CD4-positive, alpha-beta T cell treated with Interleukin-4 for 4 hours (primary cell): Measurements from ENCODE around the gene MBNL1.

ENCODE experiments used
- DNase-seq: peaks from one replicate; pipeline ENCODE4 v3.0.0-alpha.2; 2020

The MBNL1 gene

DNA sequence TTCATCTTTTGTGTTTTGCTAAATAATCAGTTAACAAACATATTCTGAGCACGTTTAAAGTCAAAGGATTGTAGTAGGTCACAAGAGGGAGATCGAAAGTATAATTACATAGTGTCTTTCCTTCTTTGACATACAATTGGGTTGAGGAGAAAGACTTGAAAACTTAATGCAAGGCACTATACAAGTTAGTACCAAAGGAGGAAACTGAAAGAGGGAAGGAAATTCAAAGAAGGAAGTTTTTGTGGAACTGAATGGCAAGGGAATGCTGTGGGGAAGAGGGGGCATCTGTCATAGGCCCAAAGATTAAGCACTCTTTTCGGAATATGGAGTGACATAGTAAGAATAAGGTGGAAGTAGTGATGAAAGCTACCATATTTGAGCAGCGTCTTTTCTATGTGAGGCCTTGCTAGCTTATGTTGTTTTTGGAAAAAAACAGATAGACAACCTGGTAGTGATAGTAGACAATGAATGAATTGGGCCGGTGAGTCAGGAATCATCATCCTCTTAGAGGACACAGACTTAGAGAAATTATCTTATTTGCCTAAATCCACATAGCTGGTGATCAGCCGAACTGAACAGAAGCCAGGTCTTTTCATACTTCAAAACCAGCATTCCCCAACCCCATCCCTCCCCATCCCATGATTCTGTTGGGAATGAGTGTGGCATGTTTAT is 10.2 kb downstream of the MBNL1 start:
- no peak for DNase-seq

DNA sequence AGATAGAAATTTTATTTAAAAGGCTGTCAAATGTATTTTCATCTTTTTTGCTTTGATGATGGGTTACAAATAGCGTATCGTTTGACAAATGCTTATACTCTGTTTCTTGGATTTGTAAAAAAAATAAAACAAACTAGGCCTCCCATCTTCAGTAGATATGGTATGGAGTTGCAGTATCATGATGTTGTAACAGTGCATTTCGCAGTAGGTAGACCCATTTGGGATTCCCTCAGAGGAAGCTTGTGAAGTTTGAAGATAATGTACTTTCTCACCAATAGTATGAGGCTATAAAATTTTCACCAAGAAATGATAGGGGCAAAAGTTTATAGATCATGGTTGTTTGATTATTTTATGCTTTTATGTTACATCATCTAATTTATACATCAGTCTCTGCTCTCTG is 10.8 kb downstream of the MBNL1 start:
- DNase-seq = no peak

DNA sequence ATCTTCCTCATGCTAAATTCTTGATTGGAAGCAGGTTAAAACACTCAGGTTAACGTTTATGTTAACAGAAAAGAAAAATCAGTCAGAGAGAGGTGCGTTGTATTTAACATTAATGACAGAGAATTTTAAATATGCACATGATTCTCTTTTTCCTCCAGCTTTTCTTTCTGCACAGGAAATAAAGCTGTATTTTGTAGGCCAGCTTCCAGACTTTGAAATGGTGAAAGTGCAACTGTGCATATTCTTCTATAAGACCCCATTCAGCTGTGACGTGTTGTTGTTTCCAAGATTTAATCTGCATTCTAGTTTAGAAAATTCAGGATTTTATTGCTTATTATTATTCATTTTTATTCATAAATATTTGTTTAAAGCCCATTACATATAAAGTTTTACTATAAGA is 11.8 kb downstream of the MBNL1 start:
- DNase-seq = no peak

DNA sequence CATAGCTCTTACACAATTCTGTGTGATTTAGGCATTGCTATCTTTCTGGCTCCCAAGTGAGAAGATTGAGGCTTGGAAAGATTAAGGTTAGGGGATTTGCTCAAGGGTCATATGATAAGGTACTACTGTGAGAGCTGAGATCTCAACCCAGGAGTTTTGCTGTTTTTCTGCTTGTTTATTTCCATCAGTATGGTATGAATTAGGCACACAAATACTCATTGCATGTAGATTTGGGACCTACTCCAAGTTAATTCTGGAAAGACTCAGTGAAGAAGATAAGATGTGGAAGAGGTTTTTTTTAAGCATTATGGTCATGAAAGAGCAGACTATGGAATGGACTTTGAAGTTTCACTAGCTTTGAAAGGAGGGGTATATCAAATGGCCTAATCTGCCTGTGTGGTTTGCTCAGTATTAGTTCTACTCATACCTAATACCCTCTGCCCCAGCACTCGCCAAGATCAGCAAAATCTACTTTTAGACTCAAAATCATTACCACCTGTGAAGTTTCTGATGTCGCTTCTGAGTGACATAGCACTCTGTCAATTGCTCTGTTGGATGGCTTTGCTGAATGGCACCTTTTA is 12.5 kb downstream of the MBNL1 start:
- no peak for DNase-seq

DNA sequence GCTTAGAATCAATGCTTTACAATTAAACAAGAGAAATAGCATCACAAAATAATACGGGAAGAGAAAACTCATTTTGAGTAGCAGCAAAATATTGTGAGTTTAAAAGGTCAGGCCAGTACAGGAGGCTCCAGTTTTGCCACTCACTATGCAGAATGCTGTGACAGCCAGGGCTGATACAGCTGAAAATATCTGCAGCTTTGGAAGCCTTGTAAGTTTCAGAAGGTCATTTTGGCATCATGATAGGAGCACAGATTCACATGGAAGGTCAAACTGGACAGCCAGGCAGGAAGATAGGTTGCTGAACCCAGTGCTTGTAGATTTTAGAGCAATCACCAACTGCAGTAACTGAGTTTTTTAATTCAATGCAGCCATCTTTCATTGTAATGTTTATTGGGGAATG is 14.1 kb downstream of the MBNL1 start:
- no peak for DNase-seq

DNA sequence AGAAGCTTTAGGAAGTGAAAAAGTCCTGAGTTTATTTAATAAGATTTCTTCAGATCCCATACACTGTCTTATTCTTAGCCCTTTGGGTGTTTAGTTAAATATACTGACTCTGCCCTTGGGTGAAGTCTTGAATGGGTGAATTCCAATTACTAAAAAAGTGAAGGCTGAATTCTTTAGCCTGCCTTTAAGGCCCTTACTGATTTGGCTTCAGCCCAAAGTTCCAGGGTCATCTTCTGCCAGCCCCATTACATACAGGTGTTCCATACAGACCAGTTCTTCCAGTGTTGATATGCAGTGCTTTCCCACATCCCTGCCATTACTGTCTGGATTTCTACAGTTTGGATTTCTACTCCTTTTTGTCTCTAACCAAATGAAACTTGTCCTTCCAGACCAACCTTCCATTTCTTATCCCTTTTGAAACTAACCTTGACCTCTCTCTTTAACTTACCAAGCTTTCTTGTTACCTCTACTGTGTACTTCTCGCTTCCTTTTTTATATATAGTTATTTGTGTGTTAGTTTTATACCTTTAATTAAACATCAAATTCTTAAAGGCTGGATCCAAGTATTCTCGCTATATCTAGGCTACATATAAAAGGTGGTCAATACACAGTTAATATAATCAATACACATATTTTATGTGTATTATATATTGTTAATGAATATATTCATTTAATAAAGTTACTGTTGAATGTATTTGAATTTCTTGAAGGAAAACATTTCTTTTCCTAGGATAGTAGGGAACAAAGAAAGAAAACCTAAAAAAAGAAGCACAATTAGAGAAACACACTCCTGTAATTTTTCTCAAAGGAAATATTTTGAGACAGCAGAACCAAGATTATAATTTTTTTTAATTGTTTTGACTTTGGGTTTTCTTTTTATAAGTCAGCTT is 15.0 kb downstream of the MBNL1 start:
- DNase-seq = no peak

DNA sequence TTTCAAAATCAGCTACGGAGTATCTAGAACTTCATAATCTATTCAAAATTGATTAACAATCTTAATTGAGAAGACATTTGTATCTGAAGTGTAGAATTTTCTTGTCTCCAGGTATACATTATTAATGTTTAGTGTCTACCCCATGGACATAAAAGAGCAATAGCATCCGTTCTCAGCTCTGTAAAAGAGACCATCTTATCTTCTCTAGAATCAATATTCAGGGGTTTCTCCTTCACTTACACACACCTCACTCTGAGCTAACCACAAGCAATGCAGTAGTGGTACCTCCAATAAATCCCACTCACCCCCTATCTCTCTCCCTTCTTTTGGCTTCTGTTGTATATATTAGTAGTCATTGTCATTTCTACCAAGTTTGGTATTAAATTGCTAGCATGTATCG is 16.2 kb downstream of the MBNL1 start:
- peak; percentile 54 for DNase-seq

DNA sequence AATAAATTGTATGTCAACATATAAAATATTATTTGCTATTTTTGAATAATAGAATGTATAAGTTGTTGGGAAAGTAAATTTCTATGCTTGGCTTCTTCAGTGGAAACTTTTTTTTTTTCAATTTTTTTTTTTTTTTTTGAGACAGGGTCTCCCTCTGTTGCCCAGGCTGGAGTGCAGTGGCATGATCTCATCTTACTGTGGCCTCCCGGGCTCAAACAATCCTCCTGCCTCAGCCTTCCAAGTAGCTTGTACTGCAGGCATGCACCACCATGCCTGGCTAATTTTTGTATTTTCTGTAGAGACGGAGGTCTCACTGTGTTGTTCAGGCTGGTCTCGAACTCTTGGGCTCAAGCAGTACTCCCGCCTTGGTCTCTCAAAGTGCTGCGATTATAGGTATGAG is 16.8 kb downstream of the MBNL1 start:
- no peak for DNase-seq

DNA sequence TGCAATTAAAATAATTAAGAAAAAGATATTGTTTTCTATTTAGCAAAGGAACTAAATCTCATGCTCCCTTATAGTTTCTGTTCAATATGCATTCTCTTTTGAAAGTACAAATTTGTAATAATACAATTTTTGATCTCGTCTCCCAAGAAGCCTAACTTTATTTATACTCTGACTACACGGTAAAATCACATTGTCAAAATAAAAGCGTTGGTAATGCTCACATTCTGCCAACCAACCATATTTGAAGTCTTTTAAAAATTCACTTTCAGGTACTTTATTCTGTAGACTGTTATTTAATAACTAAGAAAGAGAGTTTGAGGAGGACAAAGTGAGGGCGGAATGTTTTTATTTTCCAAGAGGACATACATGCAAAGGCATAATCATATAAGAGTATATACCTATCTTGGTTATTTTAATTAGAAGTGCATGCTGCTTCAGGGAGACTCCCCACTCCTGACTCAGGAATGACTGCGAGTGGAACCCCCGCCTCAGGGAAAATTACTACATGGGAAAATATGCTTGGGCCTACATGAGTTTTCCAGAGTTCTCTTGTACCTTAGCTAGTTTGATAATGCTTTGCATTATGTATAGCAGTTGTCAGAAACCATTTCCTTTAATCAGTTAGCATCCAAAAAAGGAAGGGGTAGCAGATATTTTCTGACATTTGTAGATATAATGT is 19.3 kb downstream of the MBNL1 start:
- no peak for DNase-seq

DNA sequence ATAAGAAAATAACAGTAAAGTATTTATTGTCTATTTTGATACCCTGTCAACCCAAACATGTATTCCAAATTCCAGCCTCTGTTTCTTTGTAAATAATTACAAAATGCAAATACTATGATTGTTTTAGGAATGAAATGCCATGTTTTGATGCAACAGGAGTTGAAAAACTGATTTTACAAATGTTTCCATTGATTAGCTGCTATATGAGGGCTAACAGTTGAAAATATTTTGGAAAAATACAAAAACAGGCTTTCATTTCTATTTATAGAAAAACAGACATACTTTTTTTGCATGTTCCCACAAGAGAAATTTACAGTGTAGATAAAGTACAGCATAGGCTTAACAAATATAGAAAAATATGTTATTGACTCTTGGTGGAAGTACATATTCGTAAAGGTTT is 20.0 kb downstream of the MBNL1 start:
- no peak for DNase-seq

DNA sequence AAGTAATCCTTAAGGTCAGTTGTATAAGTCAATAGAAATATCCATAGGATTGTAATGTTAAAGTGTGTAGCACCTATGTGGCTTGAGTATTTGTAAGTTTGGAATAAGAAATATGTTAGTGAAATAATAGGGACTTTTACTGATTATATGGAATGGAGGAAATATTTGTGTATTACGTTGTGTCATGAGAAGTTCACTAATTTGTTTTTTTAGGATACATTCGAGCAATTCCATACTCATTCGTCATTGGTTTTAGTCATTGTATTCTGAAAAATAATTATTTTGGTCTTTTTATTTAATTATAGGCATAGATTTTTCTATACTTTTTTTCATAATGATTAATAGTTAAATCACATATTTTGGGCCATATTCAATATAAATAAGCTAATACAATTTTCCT is 21.0 kb downstream of the MBNL1 start:
- no peak for DNase-seq

DNA sequence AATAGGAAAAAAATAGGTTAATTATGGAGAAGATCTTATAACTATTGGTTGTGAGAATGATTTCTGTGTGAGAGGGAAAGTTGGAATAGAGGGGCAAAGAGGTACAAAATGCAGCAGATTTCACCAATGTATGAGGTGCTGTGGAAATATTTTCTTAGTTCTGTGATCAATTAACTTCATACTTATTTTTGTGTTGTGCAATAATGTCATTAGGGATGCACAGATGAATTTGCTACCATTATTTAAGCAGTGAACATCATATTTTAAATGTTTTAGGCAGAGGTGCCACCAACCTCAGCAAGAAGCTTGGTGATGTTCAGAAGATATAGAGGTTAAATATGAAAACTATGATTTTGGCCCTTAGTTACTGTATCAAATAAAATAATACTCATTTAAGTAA is 21.6 kb downstream of the MBNL1 start:
- DNase-seq = no peak

DNA sequence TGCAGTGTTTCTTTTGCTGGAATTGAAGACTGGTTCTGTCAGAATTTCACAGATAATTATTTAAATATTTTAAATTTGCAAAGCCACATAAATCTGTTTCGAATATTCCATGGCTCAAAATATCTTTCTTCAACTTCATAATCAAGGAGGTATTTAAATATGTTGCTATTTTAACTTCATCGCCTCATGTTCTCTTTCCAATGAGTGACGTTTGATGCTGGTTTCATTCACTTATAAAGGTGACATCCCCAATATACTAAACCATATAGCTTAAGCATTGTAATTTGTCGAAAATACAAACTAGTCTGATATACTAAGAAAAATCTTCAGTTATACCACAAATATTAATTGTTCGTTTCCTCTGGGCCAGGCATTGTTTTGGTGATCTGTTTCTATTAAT is 22.5 kb downstream of the MBNL1 start:
- no peak for DNase-seq

DNA sequence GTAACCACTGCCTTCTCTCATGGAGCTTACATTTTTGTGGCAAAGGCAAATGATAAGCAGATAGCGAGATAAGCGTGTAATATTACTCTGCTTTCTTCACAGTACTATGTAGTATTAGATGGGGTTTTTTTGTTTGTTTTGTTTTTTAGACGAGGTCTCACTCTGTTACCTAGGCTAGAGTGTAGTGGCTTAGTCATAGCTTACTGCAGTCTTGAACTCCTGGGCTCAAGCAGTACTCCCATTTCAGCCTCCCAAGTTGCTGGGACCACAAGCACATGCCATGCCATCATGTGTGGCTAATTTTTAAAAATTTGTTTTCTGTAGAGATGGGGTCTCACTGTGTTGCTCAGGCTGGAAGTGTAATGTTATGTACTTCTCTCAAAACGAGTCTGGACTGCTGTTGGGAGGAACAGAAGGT is 22.9 kb downstream of the MBNL1 start:
- peak; percentile 67 for DNase-seq

DNA sequence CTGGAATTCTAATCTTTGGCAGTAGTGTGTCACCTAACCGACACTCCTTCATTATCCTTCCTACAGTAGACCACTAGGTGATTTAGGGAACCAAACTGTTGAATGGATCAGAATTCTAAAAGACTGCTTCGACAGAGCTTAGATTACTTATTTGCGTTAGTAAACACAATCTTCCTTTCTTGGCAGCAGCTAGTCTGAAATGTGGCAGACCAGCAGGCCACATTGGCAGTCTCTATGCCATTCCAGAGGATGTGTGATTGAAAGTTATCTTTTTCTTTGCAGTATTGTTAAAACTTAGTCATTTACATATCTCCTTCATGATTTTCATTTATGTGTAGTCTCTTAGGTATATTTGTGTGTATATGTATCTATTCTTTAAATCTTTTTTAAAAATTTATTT is 23.6 kb downstream of the MBNL1 start:
- DNase-seq = no peak

DNA sequence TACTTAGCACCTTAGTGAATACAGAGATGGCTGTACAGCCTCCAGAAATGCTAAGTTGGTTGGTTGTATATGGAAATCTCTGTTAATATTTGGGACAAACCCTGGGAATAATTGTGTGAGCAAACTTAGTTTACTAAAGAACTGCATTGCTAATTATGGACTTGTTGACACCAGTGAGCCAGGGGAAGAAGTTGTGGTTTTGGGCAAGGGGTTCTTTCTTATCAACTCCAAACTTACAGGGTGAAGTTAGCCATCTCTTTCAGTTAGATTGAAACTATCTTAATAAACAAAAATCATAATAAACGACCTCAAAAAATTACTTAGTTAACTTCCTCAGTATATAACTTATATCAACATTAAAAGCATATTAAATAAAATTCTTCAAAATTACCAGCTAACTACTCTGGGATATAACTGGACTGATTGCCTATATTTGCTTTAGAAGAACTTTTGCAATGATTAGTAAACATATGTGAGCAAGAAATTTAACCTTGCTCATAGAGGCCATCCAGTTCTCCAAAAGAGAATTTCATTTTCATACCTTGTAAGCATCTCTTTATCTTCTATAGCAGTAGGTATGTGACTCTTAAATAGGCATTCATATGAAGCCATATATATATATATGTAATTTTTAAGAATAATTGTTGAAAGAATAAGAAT is 24.7 kb downstream of the MBNL1 start:
- DNase-seq = no peak

DNA sequence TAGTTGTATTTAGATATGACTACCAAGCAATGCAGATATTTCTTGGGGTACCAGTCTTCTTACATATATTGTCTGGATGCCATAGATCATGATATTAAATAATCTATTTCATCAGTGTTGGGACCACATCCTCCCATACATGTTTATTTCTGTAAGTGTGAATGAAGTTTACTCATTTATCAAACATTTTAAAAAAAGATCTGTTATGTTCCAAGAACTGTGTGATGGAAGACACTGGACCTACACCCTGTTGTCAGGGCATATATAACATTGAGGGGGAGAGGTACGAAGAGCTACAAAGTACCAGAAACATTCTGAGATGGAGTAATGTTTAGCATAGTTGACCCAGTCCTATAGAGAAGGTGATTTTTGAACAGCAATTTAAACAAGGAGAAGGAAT is 26.6 kb downstream of the MBNL1 start:
- DNase-seq = no peak

DNA sequence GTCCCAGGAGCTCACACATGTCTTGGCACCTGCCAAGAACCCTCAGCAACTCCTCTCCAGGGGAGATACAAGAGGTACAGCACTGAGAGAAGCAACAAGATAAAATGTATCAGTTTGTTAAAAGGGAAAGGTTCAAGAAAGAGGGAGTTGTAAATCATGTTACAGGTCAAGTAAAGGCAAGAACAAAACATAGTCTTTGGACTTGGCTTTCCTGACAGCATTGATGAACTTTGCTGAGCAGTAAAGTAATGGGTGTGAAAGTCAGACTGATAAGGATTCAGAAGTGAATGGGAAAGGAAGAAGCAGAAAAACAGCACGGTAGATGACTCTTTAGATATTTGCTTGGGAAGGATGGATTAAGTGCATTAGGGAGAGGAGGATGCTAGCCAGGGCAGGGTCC is 27.1 kb downstream of the MBNL1 start:
- DNase-seq = no peak

DNA sequence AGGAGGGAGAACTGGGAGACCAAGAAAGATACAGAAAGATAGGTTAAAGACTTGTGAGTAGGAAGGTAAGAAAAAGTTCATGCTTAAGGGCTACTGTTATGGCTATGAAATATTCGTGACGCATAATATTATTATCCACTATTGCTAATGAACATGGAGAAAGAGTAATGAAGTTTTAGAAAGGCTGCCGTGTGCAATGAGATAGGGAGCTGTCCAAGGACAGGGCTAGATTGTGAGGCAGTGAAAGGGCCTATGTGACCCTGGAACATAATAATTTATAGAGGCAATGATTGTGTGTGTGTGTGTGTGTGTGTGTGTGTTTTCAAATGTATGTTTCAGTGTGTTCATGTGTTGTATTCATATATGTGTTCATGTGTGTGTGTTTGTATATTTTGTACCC is 27.7 kb downstream of the MBNL1 start:
- no peak for DNase-seq

DNA sequence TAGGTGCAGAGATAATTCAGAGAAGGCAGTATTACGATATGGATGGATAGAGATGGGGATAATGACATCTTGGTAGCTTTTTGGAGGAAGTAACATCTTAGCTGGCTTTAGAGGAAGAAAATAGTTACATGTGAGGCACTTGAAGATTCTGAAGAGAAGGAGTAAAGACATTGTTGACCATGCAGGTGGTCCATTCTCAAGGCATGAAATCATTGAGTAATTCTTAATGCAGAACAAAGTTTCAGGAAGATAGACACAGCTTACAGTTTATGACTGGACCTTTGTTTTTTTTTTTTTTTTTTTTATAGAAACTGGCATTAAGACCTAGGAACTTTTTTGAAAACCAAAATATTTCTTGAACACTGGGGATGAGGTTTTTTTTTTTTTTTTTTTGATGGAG is 28.2 kb downstream of the MBNL1 start:
- no peak for DNase-seq

DNA sequence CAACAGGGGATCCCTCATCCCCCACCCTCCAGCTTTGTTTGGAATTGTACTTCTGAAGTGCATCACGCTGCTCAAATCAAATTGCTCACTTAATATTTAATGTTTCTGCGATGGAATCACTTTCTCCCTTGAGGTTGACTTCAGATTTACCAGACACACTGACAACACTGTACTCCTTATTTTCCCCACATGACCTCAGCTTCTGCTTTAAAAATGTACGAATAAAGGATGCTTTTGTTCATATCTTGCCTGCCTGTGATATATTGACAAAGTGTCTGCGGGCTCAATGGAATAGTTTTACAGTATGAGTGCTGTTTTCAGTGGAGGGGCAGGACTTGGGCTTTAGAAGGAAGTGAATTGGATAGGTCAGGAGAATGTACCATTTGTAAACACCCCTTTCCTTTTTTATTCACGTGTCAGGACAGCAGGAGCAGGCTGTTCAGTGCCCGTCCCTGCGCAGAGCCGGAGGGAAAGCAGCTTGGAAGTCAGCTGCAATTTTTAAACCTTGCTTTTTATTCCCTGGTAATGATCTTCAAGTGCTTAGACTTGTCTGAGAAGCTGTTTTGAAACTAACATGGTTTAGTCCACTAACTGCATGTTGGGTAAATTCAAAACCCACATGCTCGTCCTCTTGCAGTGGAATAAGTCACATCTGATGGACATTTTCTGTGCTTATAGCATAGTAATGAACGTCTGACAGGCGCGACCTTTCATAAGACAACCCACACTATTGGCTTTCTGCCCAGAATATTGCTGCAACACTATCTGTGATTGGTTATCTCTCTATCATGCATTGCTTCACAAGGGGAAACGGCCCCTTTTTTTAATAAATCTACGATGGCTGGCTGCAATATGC is 29.9 kb downstream of the MBNL1 start:
- peak; percentile 87 for DNase-seq
